Suppressor macrophage treated with lipopolysaccharide for 4 hours (primary cell): ENCODE results near the gene MED22.
"Not testable (repeated sequence)": the region's sequence is repeated elsewhere in the genome, so short reads cannot be mapped to it uniquely, and the experiment has no call there.

Experiments
- DNase-seq: peaks from one replicate; pipeline ENCODE4 v3.0.0-alpha.2; 2020

The MED22 gene

DNA sequence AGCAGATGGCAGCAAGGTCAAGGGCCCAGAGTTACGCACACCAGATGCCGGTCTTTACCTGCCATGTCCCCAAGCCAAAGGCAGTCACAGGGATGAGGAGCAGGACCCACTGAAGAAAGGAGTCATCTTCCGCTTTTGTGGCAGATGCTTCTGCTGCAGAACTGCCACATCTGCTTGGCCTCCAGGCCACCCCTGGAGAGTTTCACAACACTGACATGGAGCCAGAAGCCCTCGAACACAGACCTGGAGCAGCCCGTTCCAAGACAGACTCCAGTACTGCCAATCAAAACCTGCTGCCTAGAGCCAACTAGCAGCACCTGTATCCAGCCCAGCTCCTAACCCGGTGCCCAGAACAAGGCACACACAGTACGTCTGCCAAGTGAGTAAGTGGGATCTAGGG lies 6.8 kb upstream of the MED22 start:
- DNase-seq: no peak

DNA sequence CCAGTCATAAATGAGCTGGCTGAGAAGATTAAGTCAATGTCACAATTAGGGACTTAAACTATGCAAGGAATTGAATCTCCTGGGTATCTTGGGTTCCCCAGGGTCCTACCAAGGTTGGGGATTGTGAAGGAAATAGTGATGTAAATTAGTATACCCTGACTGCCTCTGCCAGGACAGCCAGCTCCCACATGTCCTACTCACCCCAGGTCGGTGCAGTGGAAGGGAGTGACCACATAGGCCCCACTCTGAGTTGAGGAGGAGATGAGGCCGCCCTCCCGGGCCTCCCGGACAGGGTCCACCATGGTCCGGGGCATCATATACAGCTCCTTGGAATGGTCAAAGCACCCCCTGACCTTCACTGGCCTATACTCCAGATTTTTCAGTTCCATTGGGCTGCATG lies 5.6 kb upstream of the MED22 start:
- no peak for DNase-seq

DNA sequence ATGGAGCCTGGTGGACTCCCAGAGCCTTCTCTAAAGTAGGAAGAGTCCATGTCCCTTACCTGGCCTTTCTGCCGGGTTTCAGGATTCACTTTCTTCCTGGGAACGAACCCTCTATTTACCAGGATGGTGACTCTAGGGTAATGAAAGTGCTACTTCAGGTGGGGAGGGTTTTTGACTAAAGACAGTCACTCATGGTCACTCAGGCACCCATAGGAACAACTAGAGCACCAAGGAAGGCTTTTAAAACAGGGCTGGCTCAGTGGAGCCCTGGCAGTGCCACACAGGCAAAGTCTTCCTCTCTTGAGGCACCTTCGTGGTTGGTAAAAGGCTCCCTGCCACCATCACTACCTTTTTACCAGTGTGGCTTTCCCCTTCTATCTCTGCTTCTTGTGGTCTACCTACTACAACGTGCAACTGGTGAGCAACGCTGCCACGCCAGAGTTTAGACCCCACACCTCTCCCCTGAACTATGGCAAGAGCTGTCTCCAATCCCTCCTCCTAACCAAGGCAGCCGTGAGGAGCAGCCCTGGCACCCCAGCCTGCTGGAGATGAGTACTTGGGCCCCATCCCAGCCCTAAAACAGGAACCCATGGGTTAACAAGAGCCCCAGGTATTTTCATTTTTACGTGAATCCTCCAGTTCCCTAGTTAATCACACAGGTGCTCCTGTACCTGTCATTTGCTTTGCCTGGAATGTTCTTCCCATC lies 4.9 kb upstream of the MED22 start:
- no peak for DNase-seq

DNA sequence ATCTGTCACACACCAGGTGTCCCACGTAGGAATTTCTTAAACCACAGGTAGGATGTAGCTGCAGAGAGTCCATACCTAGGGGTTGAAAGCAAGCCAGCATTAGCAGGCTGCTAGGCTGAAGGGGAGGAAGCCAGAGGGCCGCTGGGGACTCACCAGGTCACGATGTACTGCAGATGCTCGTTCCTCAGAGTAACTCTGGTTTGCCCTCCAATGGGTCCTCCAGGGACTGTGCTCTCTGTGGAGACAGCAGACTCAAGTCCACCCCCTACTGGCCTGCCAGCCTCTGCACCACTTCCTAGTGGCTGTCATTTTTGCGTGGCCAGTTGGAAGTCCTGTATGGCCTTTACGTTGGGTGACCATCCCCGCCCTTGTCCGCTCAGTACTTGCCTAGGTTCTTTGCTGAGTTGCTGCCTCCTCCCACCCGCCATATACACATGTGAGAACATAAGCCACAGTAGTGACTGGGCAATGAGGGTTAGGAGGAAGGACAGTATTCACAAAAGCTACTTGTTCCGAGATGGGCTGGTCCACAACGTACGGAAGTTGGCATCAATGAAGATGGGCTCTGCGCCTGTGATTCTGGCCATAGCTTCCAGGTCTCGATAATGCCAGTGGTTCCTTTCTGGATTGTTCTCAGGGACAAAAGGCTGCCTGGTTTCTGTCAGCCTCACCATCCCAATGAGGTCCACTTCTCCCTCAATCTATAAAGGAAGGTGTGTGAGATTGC lies 4.1 kb upstream of the MED22 start:
- DNase-seq: peak; percentile 68

DNA sequence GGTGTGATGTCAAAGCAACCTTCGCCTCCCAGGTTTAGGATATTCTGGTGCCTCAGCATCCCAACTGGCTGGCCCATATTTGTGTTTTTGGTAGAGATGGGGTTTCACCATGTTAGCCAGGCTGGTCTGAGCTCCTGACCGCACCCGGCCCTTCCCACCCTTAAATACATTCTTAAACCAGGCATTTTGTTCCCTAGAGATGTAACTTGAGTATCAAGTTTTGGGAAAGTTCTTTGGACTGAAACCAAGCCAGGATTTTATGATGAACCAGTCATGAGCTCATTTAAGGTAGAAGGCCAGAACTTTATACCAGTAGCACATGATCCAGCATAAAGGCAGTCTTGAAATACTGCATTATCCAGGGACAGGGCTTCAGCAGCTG lies 3.6 kb upstream of the MED22 start:
- no peak for DNase-seq

DNA sequence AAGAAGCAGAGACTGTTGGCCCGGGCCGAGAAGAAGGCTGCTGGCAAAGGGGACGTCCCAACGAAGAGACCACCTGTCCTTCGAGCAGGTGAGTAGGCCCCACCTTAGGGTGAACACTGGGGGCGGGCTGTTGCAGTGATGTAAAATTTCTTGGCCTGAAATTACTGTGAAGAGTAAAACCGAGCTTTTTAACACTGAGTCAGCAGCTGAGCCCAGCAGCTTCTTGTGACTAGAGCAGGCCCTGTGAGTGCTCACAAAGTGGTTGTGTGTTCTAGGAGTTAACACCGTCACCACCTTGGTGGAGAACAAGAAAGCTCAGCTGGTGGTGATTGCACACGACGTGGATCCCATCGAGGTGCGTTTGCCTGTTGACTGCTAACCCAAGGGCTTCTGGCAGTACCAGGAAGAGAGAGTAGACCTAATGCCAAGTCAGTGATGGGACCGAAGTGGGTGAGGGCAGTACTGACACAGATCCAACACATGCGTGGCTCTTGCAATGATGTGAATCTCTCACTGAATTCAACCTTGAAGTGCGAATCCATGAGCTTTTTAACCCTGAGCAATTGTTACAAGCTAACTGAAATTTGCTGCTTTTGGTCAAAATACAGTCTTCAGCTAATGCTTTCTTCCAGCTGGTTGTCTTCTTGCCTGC lies 2.2 kb upstream of the MED22 start:
- DNase-seq: no peak

DNA sequence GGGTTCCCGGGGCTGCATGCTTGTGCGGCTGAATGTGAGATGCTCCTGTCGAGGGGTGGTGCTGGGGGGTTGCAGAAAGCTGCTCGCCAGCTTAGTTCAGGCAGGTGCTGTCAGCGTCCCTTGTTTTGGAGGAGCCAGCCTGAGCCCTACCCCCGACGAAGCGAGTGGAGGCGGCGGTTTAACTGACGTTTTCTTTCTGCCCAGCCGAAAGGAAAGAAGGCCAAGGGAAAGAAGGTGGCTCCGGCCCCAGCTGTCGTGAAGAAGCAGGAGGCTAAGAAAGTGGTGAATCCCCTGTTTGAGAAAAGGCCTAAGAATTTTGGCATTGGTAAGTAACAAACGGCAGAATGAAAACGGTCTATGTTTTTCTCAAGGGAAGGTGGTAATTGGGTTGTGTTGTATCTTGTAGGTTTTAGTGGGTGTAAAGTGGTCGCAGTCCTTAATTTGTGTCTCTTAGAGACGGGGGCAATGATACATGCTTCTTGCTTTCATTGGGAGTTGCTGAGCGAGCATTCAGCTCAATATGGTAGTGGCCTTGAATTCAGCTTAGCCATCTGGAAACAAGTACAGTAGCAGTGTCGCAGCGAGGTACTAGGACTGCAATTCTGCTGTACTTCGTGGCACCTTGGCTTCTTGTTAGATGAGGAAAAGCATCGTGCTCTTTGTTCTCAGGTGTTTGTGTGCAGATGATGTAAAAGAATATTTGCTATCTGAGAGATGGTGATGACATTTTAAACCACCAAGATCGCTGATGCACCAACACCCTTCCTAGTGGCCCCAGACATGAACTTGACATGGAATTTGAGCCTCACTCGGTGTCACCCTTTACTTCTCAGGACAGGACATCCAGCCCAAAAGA lies 1.0 kb upstream of the MED22 start:
- no peak for DNase-seq

DNA sequence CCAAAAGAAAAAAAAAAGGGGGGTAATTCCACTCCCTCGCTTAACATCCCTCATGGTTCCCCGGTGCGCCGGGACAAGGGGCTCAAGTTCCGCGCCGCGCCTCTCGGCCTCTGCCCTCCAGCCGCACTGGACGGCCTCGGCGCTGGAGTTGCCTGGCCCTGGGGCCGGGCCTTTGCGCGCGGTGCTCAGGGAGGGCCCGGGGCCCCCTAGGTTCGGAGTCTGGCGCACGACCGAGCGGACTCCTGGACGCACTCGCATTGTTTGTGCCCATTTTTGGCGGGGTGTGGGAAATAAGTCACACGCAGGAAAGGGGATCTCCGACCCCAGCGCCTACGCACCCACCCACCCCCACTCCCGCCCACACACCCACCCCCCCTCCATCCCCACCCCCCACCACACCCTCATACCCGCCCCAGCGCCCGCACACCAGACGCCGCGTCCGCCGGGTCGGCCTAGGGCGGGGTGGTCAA lies 381 bp downstream of the MED22 start:
- DNase-seq: peak; percentile 41

DNA sequence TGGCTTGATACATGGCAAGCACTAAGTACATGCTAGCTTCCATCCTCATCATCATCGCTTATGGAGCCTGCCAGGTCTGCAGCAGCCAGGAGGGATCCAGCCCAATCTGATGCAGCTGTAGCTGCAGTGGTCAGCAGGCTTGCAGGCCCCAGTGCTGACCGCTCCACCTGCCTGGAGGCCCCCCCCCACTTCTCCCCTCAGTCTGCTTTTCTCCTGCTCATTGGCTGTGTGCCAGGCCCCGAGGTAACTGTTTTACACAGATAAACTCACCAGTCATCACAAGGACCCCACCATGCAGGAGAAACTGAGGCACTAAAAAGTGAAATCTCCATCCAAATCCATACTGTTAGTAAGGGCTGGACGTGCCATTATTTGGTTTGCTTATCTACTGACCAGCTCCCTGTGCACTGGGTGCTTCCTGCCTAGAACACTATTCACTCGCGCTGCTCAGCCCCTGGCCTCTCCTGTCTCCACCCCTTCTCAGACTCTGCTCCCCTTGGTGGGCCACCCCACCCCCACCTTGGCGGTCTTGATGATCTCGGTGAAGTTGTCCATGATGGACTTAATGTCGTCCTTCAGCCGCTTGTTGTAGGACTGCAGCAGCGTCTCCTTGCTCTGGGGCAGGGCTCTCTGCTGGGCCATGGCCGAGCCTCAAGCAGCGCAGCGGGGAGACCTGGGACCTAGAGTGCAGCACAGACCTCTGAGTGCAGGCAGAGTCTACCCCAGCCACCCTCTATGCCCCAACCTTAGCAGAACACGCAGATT lies 1.7 kb downstream of the MED22 start:
- DNase-seq: no peak

DNA sequence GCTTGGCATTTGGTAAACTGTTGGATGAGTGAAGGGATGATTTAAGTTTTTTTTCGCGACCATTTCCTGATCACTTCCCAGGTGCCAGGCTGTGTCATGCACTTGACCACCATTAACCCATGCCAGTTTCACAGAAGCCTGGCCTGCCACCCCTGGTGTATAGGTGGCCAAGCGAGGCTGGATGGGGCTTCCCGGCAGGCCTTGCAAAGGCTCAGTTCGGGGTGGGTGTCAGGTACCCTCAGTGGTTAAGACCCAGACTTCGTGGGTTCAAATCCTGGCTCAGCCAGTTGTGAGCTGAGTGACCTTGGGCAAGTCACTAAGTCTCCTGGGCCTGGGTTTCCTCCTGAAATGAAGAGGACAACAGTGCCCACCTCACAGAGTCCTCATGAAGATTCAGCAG lies 2.3 kb downstream of the MED22 start:
- no peak for DNase-seq

DNA sequence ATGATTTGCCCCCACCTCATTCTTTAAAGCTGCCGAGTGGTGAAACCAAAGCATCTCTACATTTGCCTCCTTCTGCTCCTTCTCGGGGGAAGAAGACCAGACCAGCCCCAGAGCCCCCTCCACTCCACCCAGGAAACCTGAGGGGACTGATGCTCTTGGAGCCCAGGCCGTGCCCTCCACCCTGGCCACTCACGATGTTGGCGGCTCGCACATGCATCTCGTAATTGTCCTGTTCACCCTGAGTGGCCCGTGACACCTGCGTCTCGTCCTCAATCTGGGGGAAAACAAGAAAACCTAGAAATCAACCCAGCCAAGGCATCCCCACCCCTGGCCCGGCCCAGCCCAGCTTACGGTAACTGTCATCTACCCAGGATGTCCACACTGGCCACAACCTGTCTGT lies 3.0 kb downstream of the MED22 start:
- no peak for DNase-seq

DNA sequence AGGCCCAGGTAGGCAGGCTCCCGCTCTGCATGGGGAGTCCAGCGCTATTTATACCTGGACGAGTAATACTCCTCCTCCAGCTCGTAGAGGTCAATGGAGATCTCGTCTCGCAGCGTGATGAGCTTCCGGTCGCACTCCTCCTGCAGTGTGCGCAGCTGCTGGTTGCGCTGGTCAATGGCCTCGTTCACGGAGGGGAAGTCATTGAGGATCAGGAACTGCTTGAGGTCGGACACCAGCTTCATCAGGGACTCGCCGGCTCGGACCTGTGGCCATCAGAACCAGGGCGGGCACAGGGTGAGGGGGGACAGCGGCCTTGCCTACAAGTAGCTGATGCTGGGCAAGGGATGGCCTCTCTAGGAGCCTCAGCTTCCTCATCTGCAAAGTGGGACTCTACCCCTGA lies 3.9 kb downstream of the MED22 start:
- no peak for DNase-seq

DNA sequence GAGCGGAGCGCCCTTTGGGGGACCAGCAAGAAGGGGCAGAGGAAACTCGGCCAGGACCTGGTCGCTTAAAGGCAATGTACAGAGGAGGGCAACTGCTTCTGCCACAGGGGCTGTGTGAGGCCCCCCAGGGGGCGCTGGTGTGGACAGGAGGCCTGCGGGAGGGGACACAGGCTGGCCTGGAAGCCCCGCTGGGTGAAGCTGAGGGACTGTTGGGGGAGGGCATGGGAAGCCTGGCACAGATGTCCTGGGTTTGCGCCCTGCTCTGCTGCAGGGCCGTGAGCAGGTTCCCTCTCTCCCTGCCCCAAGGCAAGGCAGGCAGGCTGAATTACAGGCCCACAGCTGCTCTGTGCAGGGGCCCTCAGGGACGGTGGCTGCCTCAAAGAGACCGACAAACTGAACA lies 5.4 kb downstream of the MED22 start:
- DNase-seq: no peak

DNA sequence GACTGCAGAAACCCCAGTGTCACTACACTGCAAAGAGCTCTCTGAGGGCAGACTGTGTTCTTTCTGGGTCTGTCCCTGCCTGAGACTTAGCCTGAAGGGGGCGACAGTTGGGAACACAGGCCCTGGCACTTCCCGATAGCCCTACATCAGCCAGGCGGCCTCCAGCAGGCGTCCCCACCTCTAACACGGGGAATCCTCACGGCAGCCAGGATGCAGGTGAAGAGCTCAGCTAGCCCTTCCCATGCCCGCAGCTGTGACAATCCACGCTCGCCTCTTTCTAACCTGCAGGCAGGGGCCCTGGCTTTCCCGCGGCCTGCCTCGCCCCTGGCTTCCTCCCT lies 5.9 kb downstream of the MED22 start:
- no peak for DNase-seq

DNA sequence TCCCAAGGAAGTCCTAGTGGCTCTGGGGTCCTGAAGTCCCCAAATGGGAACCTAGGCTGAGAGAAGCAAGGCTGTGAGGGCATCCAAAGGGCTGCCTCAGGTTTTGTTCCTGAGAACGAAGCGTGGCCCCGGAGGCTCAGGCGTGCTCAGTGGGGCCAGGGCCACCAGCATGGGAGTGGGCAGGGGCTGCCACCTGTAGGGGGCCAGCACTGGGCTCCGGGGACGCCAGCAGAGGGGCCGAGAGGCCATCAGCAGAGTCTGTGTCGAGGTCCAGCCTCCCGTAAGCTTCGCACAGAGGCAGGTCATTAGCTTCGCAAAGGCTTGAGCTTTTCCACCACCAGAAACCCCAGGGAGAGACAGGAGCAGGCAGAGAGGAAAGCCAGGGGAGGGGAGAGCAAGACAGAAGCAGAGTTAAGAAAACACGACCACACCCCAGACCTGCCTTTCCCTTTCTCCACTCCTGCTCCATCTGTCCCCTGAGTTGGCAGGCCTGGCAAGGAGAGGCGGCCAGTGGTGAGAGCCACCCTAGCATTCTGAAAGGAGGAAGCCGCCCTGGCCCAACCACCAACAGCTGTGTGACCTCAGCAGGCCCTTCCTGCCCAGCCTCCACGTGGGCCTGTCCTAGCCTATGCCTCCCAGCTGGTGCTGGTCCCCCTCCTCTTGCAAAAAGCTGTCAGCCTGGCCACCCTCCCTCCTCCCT lies 6.4 kb downstream of the MED22 start:
- DNase-seq: peak; percentile 79

DNA sequence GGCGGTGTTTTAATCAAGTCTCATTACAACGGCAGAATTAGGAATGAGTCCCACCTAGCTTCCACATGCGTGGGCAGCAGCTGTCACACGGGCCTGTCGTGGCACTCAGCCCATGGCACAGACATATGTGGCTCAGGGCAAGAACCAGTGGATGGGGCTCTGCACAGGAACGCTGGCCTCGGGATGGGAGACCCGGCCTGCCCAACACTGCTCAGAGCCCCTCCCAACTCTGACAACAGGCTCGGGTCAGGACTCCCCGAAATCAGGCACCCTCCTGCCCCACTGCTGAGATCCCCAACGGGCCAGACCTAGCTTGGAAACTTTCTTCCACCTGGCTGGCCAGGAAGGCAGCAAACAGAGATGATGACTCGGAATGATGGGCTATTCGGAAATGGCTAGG lies 7.0 kb downstream of the MED22 start:
- DNase-seq: no peak

DNA sequence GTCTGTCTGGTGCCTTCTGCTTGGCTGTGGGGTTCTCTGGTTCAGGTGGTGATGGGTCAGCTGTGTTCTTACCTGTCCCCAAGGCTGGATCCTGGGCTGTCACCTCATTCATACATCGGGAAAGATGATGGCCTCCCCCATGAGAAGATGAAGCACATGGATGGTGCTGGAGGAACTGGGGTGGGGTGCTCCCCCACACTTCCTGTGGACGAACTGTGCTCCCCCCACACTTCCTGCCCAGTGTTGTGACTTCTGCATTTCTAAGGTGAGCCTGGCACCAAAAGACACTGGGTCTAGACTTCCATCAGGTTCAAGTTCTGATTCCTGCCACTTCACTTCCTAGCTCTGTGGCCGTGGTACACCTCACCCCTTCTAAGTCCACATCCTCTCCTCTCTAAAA lies 7.7 kb downstream of the MED22 start:
- no peak for DNase-seq

DNA sequence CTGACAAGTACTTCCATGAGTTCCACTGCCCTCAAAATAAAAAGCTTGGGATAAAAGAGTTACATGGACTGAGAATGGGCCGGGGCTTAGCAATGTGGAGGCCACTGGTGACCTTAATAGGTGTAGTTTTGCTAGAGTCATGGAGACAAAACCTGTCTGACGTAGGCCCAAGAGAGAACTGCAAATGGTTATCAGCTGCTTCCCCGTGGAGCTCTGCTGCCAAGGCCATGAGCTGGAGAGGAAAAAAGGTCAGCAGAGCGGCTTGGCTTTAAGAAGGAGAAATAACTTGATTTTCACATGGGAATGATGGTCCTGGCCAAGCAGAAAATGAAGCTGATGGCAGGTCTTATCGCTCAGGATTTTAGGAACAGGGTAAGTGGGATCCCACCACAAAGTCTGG lies 8.3 kb downstream of the MED22 start:
- DNase-seq: no peak

DNA sequence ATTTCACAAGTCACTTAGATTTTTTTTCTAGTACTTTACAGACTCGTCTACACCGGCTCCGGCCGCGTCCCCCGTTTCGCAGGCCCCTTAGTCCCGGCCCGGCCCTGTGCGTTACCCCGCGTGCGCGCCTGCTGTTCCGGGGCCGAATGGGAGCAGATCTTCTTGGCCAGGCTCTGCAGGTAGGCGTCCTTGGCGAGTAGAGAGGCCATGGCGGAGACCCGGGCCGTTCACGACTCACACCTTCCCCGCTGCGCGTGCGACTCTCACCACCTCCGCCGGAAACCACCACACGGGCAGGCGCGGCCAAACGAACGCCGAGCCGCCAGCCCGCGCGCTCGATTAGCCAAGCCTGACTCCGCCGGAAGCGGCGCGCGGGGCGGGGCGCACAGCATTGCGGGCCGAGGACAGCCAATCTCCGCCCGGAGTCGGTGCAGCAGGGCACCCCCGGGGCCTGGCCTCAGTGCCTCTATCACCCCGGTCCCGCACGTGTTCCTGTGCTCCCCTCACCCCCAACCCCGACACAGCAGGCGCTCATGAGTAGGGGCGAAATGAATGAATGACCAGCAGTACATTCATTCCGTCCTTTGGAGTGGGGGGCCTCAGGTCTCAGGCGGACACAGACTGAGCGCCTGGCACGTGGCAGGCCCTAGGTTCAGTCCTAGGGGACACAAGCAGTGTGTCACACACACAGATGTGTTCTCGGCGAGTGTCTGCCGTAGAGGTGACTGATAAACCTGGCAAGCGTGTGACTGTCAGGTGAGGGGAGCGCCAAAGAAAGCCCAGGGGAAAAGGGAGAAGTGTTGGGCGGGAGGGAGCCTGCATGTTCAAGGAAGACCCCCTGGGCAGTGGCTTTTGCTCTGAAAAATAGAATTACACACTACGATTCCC lies 11.8 kb downstream of the MED22 start, which contains the start of gene SURF6:
TSS of gene SURF6 (minus strand) at position 265 of the 888 bp plus-strand sequence. CDS start at position 209, 56 bp downstream.
- peak; percentile 93 for DNase-seq

DNA sequence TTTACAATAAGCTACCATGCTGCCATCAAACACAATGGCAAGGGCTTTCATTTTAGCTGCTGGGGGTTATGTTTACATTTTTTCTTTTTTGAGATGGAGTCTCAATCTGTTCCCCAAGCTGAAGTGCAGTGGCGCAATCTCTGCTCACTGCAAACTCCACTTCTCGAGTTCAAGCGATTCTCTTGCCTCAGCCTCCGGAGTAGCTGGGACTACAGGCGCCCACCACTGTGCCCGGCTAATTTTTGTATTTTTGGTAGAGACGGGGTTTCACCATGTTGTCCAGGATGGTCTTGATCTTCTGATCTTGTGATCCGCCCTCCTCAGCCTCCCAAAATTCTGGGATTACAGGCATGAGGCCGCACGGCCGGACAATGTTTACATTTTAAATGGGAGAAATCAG lies 13.0 kb downstream of the MED22 start:
- not testable (repeated sequence) for DNase-seq

DNA sequence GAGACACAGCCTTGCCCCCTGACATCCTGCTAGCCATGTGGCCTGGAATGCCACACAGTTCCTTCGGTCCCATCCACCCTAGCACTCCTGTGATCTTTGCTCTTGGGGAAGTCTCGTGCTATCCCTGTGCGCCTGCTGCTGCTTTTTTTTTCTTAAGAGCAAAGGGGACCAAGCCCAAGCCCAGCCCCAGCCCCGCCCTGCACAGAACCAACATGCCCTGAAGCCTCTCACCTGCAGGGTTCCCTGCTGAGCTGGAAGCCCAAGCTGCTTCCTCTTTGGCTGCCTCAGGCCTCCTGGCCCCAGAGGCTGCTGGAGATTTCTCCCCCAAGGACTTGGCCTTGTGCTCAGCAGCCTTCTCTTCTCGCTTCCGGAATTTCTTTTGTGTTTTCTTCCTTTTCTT lies 13.8 kb downstream of the MED22 start:
- DNase-seq: no peak
